CD4-positive, CD25-positive, alpha-beta regulatory T cell (primary cell): ENCODE results near the gene TTC39B. TPM values are rescaled to one million over a fixed set of nuclear protein-coding genes. Genes with fewer than 3 reads are reported as not detected.
A peak's percentile ranks its signal among the peaks of the same experiment; 100 is the strongest.

Experiments used
- ATAC-seq, 2 donors: fragments of 150-1000 bp; cut with Tn5 transposase; one replicate each; pipeline ENCODE4 v1.10.0; 2021; ENCODE audit warnings: low read depth in 2 of 2, moderate number of reproducible peaks in 2 of 2, moderate library complexity in 1 of 2
- DNase-seq, 3 donors: peaks; one replicate each; pipeline versions ENCODE4 v3.0.0 to v3.0.0-alpha.2; 2012 to 2022; ENCODE audit warnings: mixed read lengths in 1 of 3
- H3K27ac ChIP-seq: one replicate; pipeline ENCODE4 v1.7.0; 2013; ENCODE audit warnings: mild to moderate bottlenecking, low read length; ENCODE audit not compliant: insufficient read depth, poor library complexity, severe bottlenecking
- H3K27me3 ChIP-seq: one replicate; pipeline ENCODE4 v1.7.0; 2013; ENCODE audit warnings: low read length; ENCODE audit not compliant: control insufficient read depth, insufficient read depth
- H3K36me3 ChIP-seq: one replicate; pipeline ENCODE4 v1.7.0; 2013; ENCODE audit warnings: mild to moderate bottlenecking, low read length, moderate library complexity; ENCODE audit not compliant: control insufficient read depth, insufficient read depth
- H3K4me1 ChIP-seq: 2 replicates; pipeline ENCODE4 v1.7.0; 2013; ENCODE audit warnings: mild to moderate bottlenecking, low read length; ENCODE audit not compliant: insufficient read depth, control insufficient read depth, poor library complexity, severe bottlenecking
- H3K4me3 ChIP-seq: one replicate; pipeline ENCODE4 v1.7.0; 2013; ENCODE audit warnings: low read depth, mild to moderate bottlenecking, low read length, moderate library complexity
- H3K9me3 ChIP-seq, 2 experiments: 1 replicate in 1 of 2; 2 replicates in 1 of 2; pipeline ENCODE4 v1.7.0; 2013; ENCODE audit warnings: low read length in 2 of 2, mild to moderate bottlenecking in 1 of 2, moderate library complexity in 1 of 2; ENCODE audit not compliant: control insufficient read depth in 2 of 2
- H3K27ac Mint-ChIP-seq, 3 donors: one replicate each; pipeline ENCODE4 v1.8.0; 2020 to 2022; ENCODE audit warnings: mild to moderate bottlenecking in 3 of 3, mixed read lengths in 3 of 3, moderate library complexity in 2 of 3
- H3K27me3 Mint-ChIP-seq: one replicate; pipeline ENCODE4 v1.8.0; 2022; ENCODE audit warnings: mild to moderate bottlenecking, mixed read lengths
- H3K36me3 Mint-ChIP-seq: one replicate; pipeline ENCODE4 v1.8.0; 2020; ENCODE audit warnings: mixed read lengths
- H3K4me1 Mint-ChIP-seq, 4 donors: one replicate each; pipeline ENCODE4 v1.8.0; 2020 to 2022; ENCODE audit warnings: mixed read lengths in 4 of 4, mild to moderate bottlenecking in 1 of 4
- H3K4me3 Mint-ChIP-seq, 4 donors: one replicate each; pipeline ENCODE4 v1.8.0; 2020 to 2022; ENCODE audit warnings: mild to moderate bottlenecking in 4 of 4, mixed read lengths in 4 of 4, moderate library complexity in 3 of 4
- H3K9me3 Mint-ChIP-seq, 7 donors: one replicate each; pipeline ENCODE4 v1.8.0; 2020 to 2022; ENCODE audit warnings: mixed read lengths in 7 of 7, mild to moderate bottlenecking in 3 of 7, moderate library complexity in 2 of 7
- polyA plus RNA-seq, 4 donors: library from polyadenylated mRNA; unstranded; fragments of 300-500 nt; fragmentation: Illumina TruSeq; gene quantifications; one replicate each; pipeline ENCODE4 v1.2.3, GENCODE V29; 2021
- total RNA-seq: library from RNA; stranded (reverse); gene quantifications from one replicate; pipeline ENCODE4 v1.2.3, GENCODE V29; 2022

Gene TTC39B
- total and polyA plus RNA-seq, 5 donors from 2014 or later: 4.0 to 42.7 (median 8.8) TPM

DNA sequence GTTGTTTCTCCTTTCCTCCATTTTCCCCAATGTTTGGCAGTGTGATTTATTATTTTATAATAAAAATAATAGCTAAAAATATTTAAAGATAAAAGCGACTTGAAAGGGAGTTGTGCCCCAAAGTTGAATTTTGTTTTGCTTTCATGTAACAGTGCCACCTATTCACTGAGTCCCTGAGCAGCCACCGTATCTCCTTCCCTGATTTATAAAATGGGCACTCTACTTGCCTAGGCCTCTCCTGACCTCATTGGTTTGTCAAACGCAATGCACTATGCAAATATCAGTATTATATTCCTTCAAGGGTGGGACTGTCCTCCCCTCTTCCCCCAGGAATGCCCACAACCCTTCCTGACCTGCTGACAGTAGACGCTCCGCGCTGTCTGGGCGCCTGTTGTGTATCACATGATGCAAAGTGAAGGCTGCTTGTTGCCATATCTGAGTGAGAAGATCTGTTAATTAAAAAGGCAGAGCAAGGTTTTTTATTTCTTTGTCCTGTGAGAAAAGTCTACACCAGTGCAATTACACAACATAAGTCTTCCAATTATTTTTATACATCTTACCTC, 81.4 kb downstream of the TTC39B start:
- H3K9me3 Mint-ChIP-seq: no peaks in the 10 kb centered on the region
- Histone ChIP-seq H3K27me3 (no peaks in the 10 kb centered on the region), H3K4me3 (no peak overlapping the region), H3K9me3 (no peaks in the 10 kb centered on the region), H3K27ac (no peak overlapping the region), H3K4me1 (peaks cover 7% of the 10 kb centered on the region), H3K36me3 (peaks cover 14% of the 10 kb centered on the region)
- DNase-seq (no peak), ATAC-seq (no peak)
- H3K27ac Mint-ChIP-seq: no peak overlapping the region
- H3K4me1 Mint-ChIP-seq: peaks cover 16 to 32% (median 23%) of the 10 kb centered on the region in 4 donors
- peaks cover 24% of the 10 kb centered on the region for H3K36me3 Mint-ChIP-seq
- H3K4me3 Mint-ChIP-seq: no peak overlapping the region
- no peaks in the 10 kb centered on the region for H3K27me3 Mint-ChIP-seq

DNA sequence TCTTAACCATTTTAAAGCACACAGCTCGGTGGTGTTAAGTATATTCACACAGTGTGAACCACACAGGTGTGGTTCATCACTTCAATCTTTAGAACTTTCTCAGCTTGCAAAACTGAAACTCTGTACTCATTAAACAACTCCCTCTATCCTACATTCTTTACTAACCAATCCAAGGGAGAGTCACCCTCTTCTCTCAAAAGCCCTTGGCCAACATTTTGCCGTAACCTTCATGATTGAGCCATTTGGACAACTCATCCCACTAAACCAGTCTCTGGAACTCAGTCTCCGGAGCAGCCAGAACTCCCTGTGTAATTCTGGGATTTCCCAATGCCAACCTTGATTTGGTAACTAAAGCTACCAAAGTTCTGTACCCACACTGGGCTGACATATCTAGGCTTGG, 84.7 kb downstream of the TTC39B start:
- no peak for DNase-seq
- H3K36me3 Mint-ChIP-seq: peaks cover 28% of the 10 kb centered on the region
- no peaks in the 10 kb centered on the region for H3K9me3 ChIP-seq
- H3K4me3 ChIP-seq: no peak overlapping the region
- no peaks in the 10 kb centered on the region for H3K9me3 Mint-ChIP-seq
- no peak overlapping the region for H3K4me3 Mint-ChIP-seq
- no peak overlapping the region for H3K27ac Mint-ChIP-seq
- no peak overlapping the region for H3K27ac ChIP-seq
- no peak for ATAC-seq
- H3K36me3 ChIP-seq: peaks cover 17% of the 10 kb centered on the region
- peaks cover 0 to 10% (median 4%) of the 10 kb centered on the region in 4 donors for H3K4me1 Mint-ChIP-seq
- no peaks in the 10 kb centered on the region for H3K27me3 Mint-ChIP-seq
- H3K27me3 ChIP-seq: no peaks in the 10 kb centered on the region
- H3K4me1 ChIP-seq: no peaks in the 10 kb centered on the region

DNA sequence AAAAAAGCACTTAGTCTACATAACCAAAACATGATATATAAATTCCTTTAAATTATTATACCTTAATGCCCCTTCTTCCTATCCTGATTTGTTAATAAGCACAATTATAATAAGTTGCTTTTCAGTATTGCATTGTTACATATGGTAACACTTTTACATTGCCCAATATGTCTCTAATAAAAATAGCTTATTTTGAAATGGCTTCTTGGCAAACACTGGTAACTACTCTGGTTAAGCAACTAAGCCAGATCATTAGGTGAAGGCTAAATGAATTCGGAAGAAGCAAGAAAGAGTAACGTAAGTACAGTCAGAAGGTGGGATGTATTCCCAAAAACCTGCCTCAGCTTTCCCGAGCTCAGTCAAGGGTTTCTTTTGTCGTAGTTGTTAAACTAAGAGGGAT, 85.3 kb downstream of the TTC39B start:
- H3K36me3 ChIP-seq: peaks cover 21% of the 10 kb centered on the region
- no peak overlapping the region for H3K4me3 ChIP-seq
- ATAC-seq (no peak), DNase-seq (no peak)
- Mint-ChIP-seq H3K27me3 (no peaks in the 10 kb centered on the region), H3K27ac (no peak overlapping the region), H3K36me3 (peaks cover 31% of the 10 kb centered on the region), H3K4me3 (no peak overlapping the region), H3K4me1 (peaks cover 0 to 9% (median 5%) of the 10 kb centered on the region in 4 donors), H3K9me3 (no peaks in the 10 kb centered on the region)
- no peaks in the 10 kb centered on the region for H3K4me1 ChIP-seq
- H3K27ac ChIP-seq: no peak overlapping the region
- no peaks in the 10 kb centered on the region for H3K9me3 ChIP-seq
- H3K27me3 ChIP-seq: no peaks in the 10 kb centered on the region

DNA sequence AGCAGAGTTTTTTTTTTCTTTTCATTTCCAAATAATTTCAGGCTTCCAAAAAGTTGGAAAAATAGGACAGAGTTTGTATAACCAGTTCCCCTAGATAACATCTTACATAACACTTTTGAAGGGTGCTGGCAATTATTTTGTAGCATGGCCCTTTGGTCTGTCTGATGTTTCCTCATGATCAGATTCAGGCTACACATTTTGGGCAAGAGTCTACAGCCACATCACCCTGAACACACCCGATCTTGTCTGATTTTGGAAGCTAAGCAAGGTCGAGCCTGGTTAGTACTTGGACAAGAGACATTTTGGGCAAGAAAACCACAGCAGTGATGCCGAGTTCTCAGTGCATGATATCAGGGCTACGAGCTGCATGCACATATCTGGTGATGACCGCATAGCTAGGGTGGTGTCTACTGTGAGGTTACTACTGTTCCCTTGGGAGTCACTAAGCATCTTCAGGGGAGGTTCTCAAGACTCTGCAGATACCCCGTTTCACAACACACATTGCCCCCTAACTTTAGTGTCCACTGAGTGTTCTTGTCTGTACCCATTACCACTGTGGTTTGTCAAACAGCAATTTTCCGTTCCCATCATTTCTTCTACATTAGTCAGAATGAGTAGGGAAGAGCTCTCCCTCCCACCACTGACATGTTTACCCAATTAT, 86.2 kb downstream of the TTC39B start:
- Histone ChIP-seq H3K27me3 (no peaks in the 10 kb centered on the region), H3K9me3 (no peaks in the 10 kb centered on the region), H3K27ac (no peak overlapping the region), H3K4me1 (no peaks in the 10 kb centered on the region), H3K36me3 (peaks cover 28% of the 10 kb centered on the region), H3K4me3 (no peak overlapping the region)
- Mint-ChIP-seq H3K36me3 (peaks cover 31% of the 10 kb centered on the region), H3K27ac (peak overlapping the region in 1 of 3 donors; percentile 62), H3K27me3 (no peaks in the 10 kb centered on the region), H3K4me1 (peaks cover 3 to 15% (median 4%) of the 10 kb centered on the region in 4 donors), H3K9me3 (no peaks in the 10 kb centered on the region), H3K4me3 (no peak overlapping the region)
- DNase-seq (no peak), ATAC-seq (no peak)

DNA sequence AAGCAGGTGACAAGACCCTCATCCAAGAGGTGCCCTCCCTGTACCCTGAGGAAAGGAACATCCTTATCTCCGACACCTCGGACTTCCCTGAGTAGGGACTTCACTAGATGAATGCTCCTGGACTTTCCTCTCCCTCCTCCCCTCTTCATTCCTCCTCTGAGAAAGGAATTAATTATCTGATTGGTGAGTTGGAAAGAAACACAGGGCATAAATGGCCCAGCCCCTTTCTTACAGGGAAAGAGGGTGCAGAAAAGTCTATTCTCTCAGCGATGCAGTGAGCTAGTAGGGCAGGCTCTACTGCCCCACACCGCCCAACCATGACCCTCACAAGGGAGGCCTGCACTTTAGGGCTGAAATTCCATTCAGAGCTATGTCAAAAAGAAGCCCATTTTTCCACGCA, 87.5 kb downstream of the TTC39B start:
- Mint-ChIP-seq H3K4me1 (peaks cover 3 to 15% (median 4%) of the 10 kb centered on the region in 4 donors), H3K27me3 (no peaks in the 10 kb centered on the region), H3K9me3 (no peaks in the 10 kb centered on the region), H3K36me3 (peaks cover 24% of the 10 kb centered on the region), H3K27ac (peak overlapping the region in 2 of 3 donors; percentile 69 to 76), H3K4me3 (no peak overlapping the region)
- H3K27me3 ChIP-seq: no peaks in the 10 kb centered on the region
- ATAC-seq (no peak), DNase-seq (no peak)
- H3K27ac ChIP-seq: no peak overlapping the region
- H3K9me3 ChIP-seq: no peaks in the 10 kb centered on the region
- peaks cover 28% of the 10 kb centered on the region for H3K36me3 ChIP-seq
- no peaks in the 10 kb centered on the region for H3K4me1 ChIP-seq
- no peak overlapping the region for H3K4me3 ChIP-seq

DNA sequence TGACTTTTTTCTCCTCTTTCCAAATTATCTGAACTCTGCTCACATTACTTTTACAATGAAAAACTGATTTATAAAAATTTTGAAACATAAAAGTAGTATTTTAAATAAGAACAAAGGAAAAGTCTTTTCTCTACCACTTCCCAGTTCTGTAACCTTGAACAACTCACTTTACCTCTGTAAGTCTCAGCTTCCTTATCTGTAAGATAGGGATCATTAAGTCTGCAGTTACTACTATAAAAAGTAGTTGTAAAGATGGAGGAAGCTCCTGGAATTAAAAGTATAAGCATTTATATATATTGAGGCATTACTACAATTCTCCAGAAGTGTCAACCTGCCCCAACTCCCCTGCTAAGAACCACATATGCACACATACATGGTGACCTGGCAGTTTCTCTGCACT, 88.0 kb downstream of the TTC39B start:
- peaks cover 19% of the 10 kb centered on the region for H3K36me3 Mint-ChIP-seq
- H3K9me3 ChIP-seq: no peaks in the 10 kb centered on the region
- H3K27me3 Mint-ChIP-seq: no peaks in the 10 kb centered on the region
- no peak overlapping the region for H3K4me3 ChIP-seq
- peaks cover 23% of the 10 kb centered on the region for H3K36me3 ChIP-seq
- H3K27ac Mint-ChIP-seq: peak overlapping the region; percentile 32 to 76 (median 69)
- no peak for ATAC-seq
- no peaks in the 10 kb centered on the region for H3K4me1 ChIP-seq
- no peaks in the 10 kb centered on the region for H3K27me3 ChIP-seq
- H3K27ac ChIP-seq: no peak overlapping the region
- no peak for DNase-seq
- peaks cover 3 to 10% (median 4%) of the 10 kb centered on the region in 4 donors for H3K4me1 Mint-ChIP-seq
- no peaks in the 10 kb centered on the region for H3K9me3 Mint-ChIP-seq
- H3K4me3 Mint-ChIP-seq: no peak overlapping the region

DNA sequence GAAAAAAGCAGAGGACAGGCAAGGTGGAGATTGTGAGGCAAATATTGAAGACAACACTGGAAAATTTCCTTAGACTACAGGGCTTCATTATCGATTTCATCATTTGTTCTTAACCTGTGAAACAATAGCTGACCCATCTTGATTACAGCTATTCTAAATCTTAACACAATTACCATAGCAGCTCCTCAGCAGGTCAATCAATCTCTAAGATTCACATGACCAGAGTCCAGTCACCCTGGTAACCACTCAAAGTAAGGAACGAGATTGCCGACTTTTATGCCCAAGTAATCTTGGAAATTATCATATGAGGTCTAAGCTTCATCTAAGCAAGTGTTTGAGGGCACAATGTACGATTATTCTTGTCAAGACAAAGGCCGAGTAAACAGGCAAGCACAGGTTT, 93.8 kb downstream of the TTC39B start:
- Histone ChIP-seq H3K4me1 (no peaks in the 10 kb centered on the region), H3K9me3 (no peaks in the 10 kb centered on the region), H3K27me3 (no peaks in the 10 kb centered on the region), H3K36me3 (peaks cover 34% of the 10 kb centered on the region), H3K4me3 (no peak overlapping the region), H3K27ac (no peak overlapping the region)
- no peaks in the 10 kb centered on the region for H3K9me3 Mint-ChIP-seq
- peaks cover 32% of the 10 kb centered on the region for H3K36me3 Mint-ChIP-seq
- H3K27ac Mint-ChIP-seq: peak overlapping the region in 2 of 3 donors; percentile 22 to 53
- DNase-seq: no peak
- no peaks in the 10 kb centered on the region for H3K27me3 Mint-ChIP-seq
- H3K4me3 Mint-ChIP-seq: no peak overlapping the region
- peaks cover 4 to 20% (median 6%) of the 10 kb centered on the region in 4 donors for H3K4me1 Mint-ChIP-seq
- no peak for ATAC-seq
